Natural killer cell (primary cell): ENCODE measurements around the gene KLHDC3. TPM values are rescaled to one million over a fixed set of nuclear protein-coding genes. Genes with fewer than 3 reads are reported as not detected.

Experiments
- ATAC-seq, 3 donors: fragments of 150-1000 bp in 2 of 3; fragments of 200-7000 bp in 1 of 3; cut with Tn5 transposase; 1 replicate in 1 of 3; 2 replicates in 2 of 3; pipeline ENCODE4 v1.10.0; 2021; ENCODE audit warnings: mild to moderate bottlenecking in 2 of 3, moderate library complexity in 2 of 3
- DNase-seq, 2 donors: peaks; one replicate each; pipeline versions ENCODE4 v3.0.0 to v3.0.0-alpha.2; 2013 to 2021; ENCODE audit warnings: mixed read lengths in 1 of 2
- H3K27ac ChIP-seq: one replicate; pipeline ENCODE4 v1.5.1; 2013; ENCODE audit warnings: mild to moderate bottlenecking, low read length
- H3K27me3 ChIP-seq: one replicate; pipeline ENCODE4 v1.6.1; 2013; ENCODE audit warnings: low read length; ENCODE audit not compliant: control insufficient read depth, insufficient read depth
- H3K36me3 ChIP-seq: one replicate; pipeline ENCODE4 v1.6.1; 2013; ENCODE audit warnings: low read length; ENCODE audit not compliant: control insufficient read depth, insufficient read depth
- H3K4me1 ChIP-seq: one replicate; pipeline ENCODE4 v1.6.1; 2013; ENCODE audit warnings: low read length; ENCODE audit not compliant: control insufficient read depth, insufficient read depth
- H3K4me3 ChIP-seq: one replicate; pipeline ENCODE4 v1.5.1; 2013; ENCODE audit warnings: low read length
- H3K9me3 ChIP-seq: one replicate; pipeline ENCODE4 v1.6.1; 2013; ENCODE audit warnings: low read length; ENCODE audit not compliant: control insufficient read depth, insufficient read depth
- H3K27ac Mint-ChIP-seq, 2 donors: one replicate each; pipeline ENCODE4 v1.8.0; 2022; ENCODE audit warnings: mild to moderate bottlenecking in 2 of 2, mixed read lengths in 2 of 2, moderate library complexity in 1 of 2
- H3K27me3 Mint-ChIP-seq, 2 donors: one replicate each; pipeline ENCODE4 v1.8.0; 2022; ENCODE audit warnings: low read depth in 2 of 2, mixed read lengths in 2 of 2
- H3K36me3 Mint-ChIP-seq: one replicate; pipeline ENCODE4 v1.8.0; 2022; ENCODE audit warnings: mixed read lengths
- H3K4me1 Mint-ChIP-seq, 2 donors: one replicate each; pipeline ENCODE4 v1.8.0; 2022; ENCODE audit warnings: mixed read lengths in 2 of 2
- H3K4me3 Mint-ChIP-seq: one replicate; pipeline ENCODE4 v1.8.0; 2022; ENCODE audit warnings: mild to moderate bottlenecking, moderate library complexity, mixed read lengths
- H3K9me3 Mint-ChIP-seq, 2 donors: one replicate each; pipeline ENCODE4 v1.8.0; 2022; ENCODE audit warnings: mixed read lengths in 2 of 2
- CTCF ChIP-seq: fragments of 200-600 bp; IDR thresholded peaks from one replicate; pipeline ENCODE4 v1.8.0; 2022; ENCODE audit warnings: antibody characterized with exemption
- WGBS: methylation state at CpG from one replicate; pipeline ENCODE4 v1.1.7; 2013; ENCODE audit warnings: missing lambda C conversion rate; ENCODE audit not compliant: insufficient coverage; 5-methylcytosine and 5-hydroxymethylcytosine counted together
- intact Hi-C: fragments of 100-400 bp; cut with micrococcal nuclease; formaldehyde crosslinking; loops from one replicate; pipeline ENCODE4 v1.14.2; 2022
- total RNA-seq, 4 donors: library from RNA; stranded (reverse); fragments of 120-200 nt in 1 of 4; gene quantifications; one replicate each; pipeline versions ENCODE4 v1.2.3 to v1.2.4, GENCODE V29; 2013 to 2022

KLHDC3 gene
- total RNA-seq, 3 donors from 2014 or later (not counting 1 experiment from before 2014, with no cell fraction given) = 52.7 to 60.9 (median 53.7) TPM

- Mint-ChIP-seq H3K4me3 (no peak overlapping the region), H3K9me3 (no peaks in the 10 kb centered on the region), H3K4me1 (peaks cover 0 to 6% of the 10 kb centered on the region in 2 donors), H3K27ac (peak overlapping the region in 1 of 2 donors; percentile 4), H3K36me3 (no peaks in the 10 kb centered on the region), H3K27me3 (no peaks in the 10 kb centered on the region)
- Histone ChIP-seq H3K27me3 (no peaks in the 10 kb centered on the region), H3K27ac (no peak overlapping the region), H3K36me3 (peaks cover 36% of the 10 kb centered on the region), H3K4me3 (no peak overlapping the region), H3K9me3 (no peaks in the 10 kb centered on the region), H3K4me1 (no peaks in the 10 kb centered on the region)
- 93% methylated on average over 4 of the region's 4 CpGs for WGBS
- TF ChIP-seq CTCF = no peak
- no peak for DNase-seq
- ATAC-seq = no peak
- intact Hi-C loops = no loop called here
Measured at GRCh38 chr6:43035495-43036194, 21.6 kb downstream of the KLHDC3 start.

GRCh38 chr6:43036712-43037111 lies 22.7 kb downstream of the KLHDC3 start:
- DNase-seq (no peak), ATAC-seq (no peak)
- Histone ChIP-seq H3K4me3 (no peak overlapping the region), H3K27ac (no peak overlapping the region), H3K9me3 (no peaks in the 10 kb centered on the region), H3K36me3 (peaks cover 41% of the 10 kb centered on the region), H3K4me1 (no peaks in the 10 kb centered on the region), H3K27me3 (no peaks in the 10 kb centered on the region)
- no peaks in the 10 kb centered on the region for H3K27me3 Mint-ChIP-seq
- no peak overlapping the region for H3K4me3 Mint-ChIP-seq
- no peak for TF ChIP-seq CTCF
- no peak overlapping the region for H3K27ac Mint-ChIP-seq
- peaks cover 0 to 6% of the 10 kb centered on the region in 2 donors for H3K4me1 Mint-ChIP-seq
- intact Hi-C loops = no loop called here
- no peaks in the 10 kb centered on the region for H3K9me3 Mint-ChIP-seq
- WGBS = 94% methylated on average over 8 of the region's 9 CpGs
- H3K36me3 Mint-ChIP-seq = no peaks in the 10 kb centered on the region

GRCh38 chr6:43037197-43037596 lies 23.1 kb downstream of the KLHDC3 start:
- H3K27ac ChIP-seq = no peak overlapping the region
- H3K27ac Mint-ChIP-seq = no peak overlapping the region
- no peaks in the 10 kb centered on the region for H3K9me3 Mint-ChIP-seq
- no peaks in the 10 kb centered on the region for H3K27me3 Mint-ChIP-seq
- H3K36me3 ChIP-seq = peaks cover 41% of the 10 kb centered on the region
- peaks cover 0 to 6% of the 10 kb centered on the region in 2 donors for H3K4me1 Mint-ChIP-seq
- ATAC-seq (no peak), DNase-seq (no peak)
- H3K9me3 ChIP-seq = no peaks in the 10 kb centered on the region
- H3K4me3 Mint-ChIP-seq = no peak overlapping the region
- intact Hi-C loops = no loop called here
- no peak overlapping the region for H3K4me3 ChIP-seq
- H3K4me1 ChIP-seq = no peaks in the 10 kb centered on the region
- H3K36me3 Mint-ChIP-seq = no peaks in the 10 kb centered on the region
- 85% methylated on average over 5 of the region's 5 CpGs for WGBS
- no peaks in the 10 kb centered on the region for H3K27me3 ChIP-seq
- TF ChIP-seq CTCF = no peak

- no peaks in the 10 kb centered on the region for H3K36me3 Mint-ChIP-seq
Measured at GRCh38 chr6:43037706-43038105, 23.7 kb downstream of the KLHDC3 start.

More at GRCh38 chr6:43037706-43038105, 23.7 kb downstream of the KLHDC3 start:
- H3K4me3 Mint-ChIP-seq = no peak overlapping the region
- Histone ChIP-seq H3K27ac (no peak overlapping the region), H3K9me3 (no peaks in the 10 kb centered on the region), H3K4me3 (no peak overlapping the region), H3K4me1 (no peaks in the 10 kb centered on the region), H3K36me3 (peaks cover 40% of the 10 kb centered on the region), H3K27me3 (no peaks in the 10 kb centered on the region)
- H3K4me1 Mint-ChIP-seq = peaks cover 0 to 6% of the 10 kb centered on the region in 2 donors
- no peaks in the 10 kb centered on the region for H3K27me3 Mint-ChIP-seq
- intact Hi-C loops = no loop called here
- WGBS = 95% methylated on average over 7 of the region's 9 CpGs
- no peak for TF ChIP-seq CTCF
- H3K27ac Mint-ChIP-seq = no peak overlapping the region
- ATAC-seq (no peak), DNase-seq (no peak)
- no peaks in the 10 kb centered on the region for H3K9me3 Mint-ChIP-seq
